Measurements from ENCODE around the gene KRTAP3-3.
A peak's percentile ranks its signal among the peaks of the same experiment; 100 is the strongest.
"Not testable (repeated sequence)": the region's sequence is repeated elsewhere in the genome, so short reads cannot be mapped to it uniquely, and the experiment has no call there.

The KRTAP3-3 gene

GRCh38 chr17:41004397-41004796 is 10.4 kb upstream of the KRTAP3-3 start:
- DNase-seq (ENCODE audit: low spot score), result no peak

GRCh38 chr17:41003926-41004325 is 10.0 kb upstream of the KRTAP3-3 start:
- no peak for DNase-seq (ENCODE audit: low spot score)

- DNase-seq (ENCODE audit: low spot score), result no peak
Measured at GRCh38 chr17:41002814-41003213, 8.8 kb upstream of the KRTAP3-3 start.

- DNase-seq (ENCODE audit: low spot score), result no peak
Measured at GRCh38 chr17:41001795-41002194, 7.8 kb upstream of the KRTAP3-3 start.

- DNase-seq (ENCODE audit: low spot score), result not testable (repeated sequence)
Measured at GRCh38 chr17:40999563-40999962, 5.6 kb upstream of the KRTAP3-3 start, which contains the start of gene KRTAP3-2. KRTAP3-2 (minus strand) TSS chr17:40999906; CDS start chr17:40999853, 53 bp downstream.

- no peak for DNase-seq (ENCODE audit: low spot score)
Measured at GRCh38 chr17:40997361-40997760, 3.4 kb upstream of the KRTAP3-3 start.

GRCh38 chr17:40996829-40997228 is 2.9 kb upstream of the KRTAP3-3 start:
- no peak for DNase-seq (ENCODE audit: low spot score)

- no peak for DNase-seq (ENCODE audit: low spot score)
Measured at GRCh38 chr17:40995116-40995515, 1.2 kb upstream of the KRTAP3-3 start.

- no peak for DNase-seq (ENCODE audit: low spot score)
Measured at GRCh38 chr17:40993084-40993483, 880 bp downstream of the KRTAP3-3 start.

GRCh38 chr17:40992666-40993065 is 1.3 kb downstream of the KRTAP3-3 start:
- no peak for DNase-seq (ENCODE audit: low spot score)

GRCh38 chr17:40986920-40987319 is 7.0 kb downstream of the KRTAP3-3 start:
- DNase-seq (ENCODE audit: low spot score), result no peak

- no peak for DNase-seq (ENCODE audit: low spot score)
Measured at GRCh38 chr17:40984226-40984625, 9.7 kb downstream of the KRTAP3-3 start, which contains the start of gene KRT40. KRT40 (minus strand) TSS chr17:40984326; CDS start chr17:40984273, 53 bp downstream.

GRCh38 chr17:40981115-40981514 is 12.8 kb downstream of the KRTAP3-3 start:
- DNase-seq (ENCODE audit: low spot score), result no peak

GRCh38 chr17:40980596-40980995 is 13.4 kb downstream of the KRTAP3-3 start:
- DNase-seq (ENCODE audit: low spot score), result peak; percentile 34

- DNase-seq (ENCODE audit: low spot score), result no peak
Measured at GRCh38 chr17:40980117-40980516, 13.8 kb downstream of the KRTAP3-3 start.

- DNase-seq (ENCODE audit: low spot score), result no peak
Measured at GRCh38 chr17:40978575-40979151, 15.3 kb downstream of the KRTAP3-3 start.

GRCh38 chr17:40975516-40975915 is 18.4 kb downstream of the KRTAP3-3 start:
- no peak for DNase-seq (ENCODE audit: low spot score)

GRCh38 chr17:40974366-40974765 is 19.6 kb downstream of the KRTAP3-3 start:
- DNase-seq (ENCODE audit: low spot score), result no peak

- no peak for DNase-seq (ENCODE audit: low spot score)
Measured at GRCh38 chr17:40967582-40967981, 26.4 kb downstream of the KRTAP3-3 start.

GRCh38 chr17:40966848-40967247 is 27.1 kb downstream of the KRTAP3-3 start, which contains the start of gene KRT39:
KRT39 (minus strand) TSS chr17:40966948; CDS start chr17:40966856, 92 bp downstream.
- DNase-seq (ENCODE audit: low spot score), result no peak

- peak; percentile 49 for DNase-seq (ENCODE audit: low spot score)
Measured at GRCh38 chr17:40963838-40964237, 30.1 kb downstream of the KRTAP3-3 start.

GRCh38 chr17:40962059-40962561 is 31.9 kb downstream of the KRTAP3-3 start:
- no peak for DNase-seq (ENCODE audit: low spot score)

GRCh38 chr17:40961591-40961990 is 32.4 kb downstream of the KRTAP3-3 start:
- DNase-seq (ENCODE audit: low spot score), result no peak

- no peak for DNase-seq (ENCODE audit: low spot score)
Measured at GRCh38 chr17:40960144-40960543, 33.8 kb downstream of the KRTAP3-3 start.

Data from AG20443 (cell line).